Kidney (tissue), 14 donors: ENCODE measurements around the gene SORCS3. TPM values are rescaled to one million over a fixed set of nuclear protein-coding genes. Genes with fewer than 3 reads are reported as not detected.

Experiments
- DNase-seq, 5 donors: peaks; one replicate each; pipeline ENCODE4 v3.0.0-alpha.2; 2013 to 2020
- FAIRE-seq: peaks from 2 replicates; lab custom pipeline; 2012; peaks lifted over from hg19 to GRCh38; lab: Jason Lieb, UNC
- H3K27ac ChIP-seq, 2 donors: one replicate each; pipeline ENCODE4 v1.7.0; 2013; ENCODE audit warnings: low read depth in 2 of 2, low read length in 2 of 2, inconsistent platforms in 1 of 2
- H3K27me3 ChIP-seq: one replicate; pipeline ENCODE4 v1.7.1; 2013; ENCODE audit warnings: low read length, inconsistent platforms; ENCODE audit not compliant: control insufficient read depth, insufficient read depth
- H3K36me3 ChIP-seq, 3 donors: one replicate each; pipeline versions ENCODE4 v1.7.0 to v1.7.1; 2013; ENCODE audit warnings: low read length in 3 of 3, control low read depth in 1 of 3, inconsistent platforms in 1 of 3; ENCODE audit not compliant: insufficient read depth in 3 of 3, control insufficient read depth in 2 of 3
- H3K4me1 ChIP-seq, 3 donors: one replicate each; pipeline versions ENCODE4 v1.7.0 to v1.7.1; 2013; ENCODE audit warnings: low read length in 3 of 3, inconsistent platforms in 1 of 3, low read depth in 1 of 3; ENCODE audit not compliant: control insufficient read depth in 2 of 3, insufficient read depth in 2 of 3
- H3K4me3 ChIP-seq, 3 donors: one replicate each; pipeline versions ENCODE4 v1.7.0 to v1.8.1; 2013; ENCODE audit warnings: low read length in 3 of 3, control low read depth in 1 of 3, inconsistent platforms in 1 of 3
- H3K9ac ChIP-seq, 3 donors: one replicate each; pipeline versions ENCODE4 v1.7.0 to v1.7.1; 2013; ENCODE audit warnings: low read length in 3 of 3, control low read depth in 1 of 3, inconsistent platforms in 1 of 3
- H3K9me3 ChIP-seq, 3 donors: one replicate each; pipeline versions ENCODE4 v1.7.0 to v1.7.1; 2013; ENCODE audit warnings: low read length in 3 of 3, control low read depth in 1 of 3, inconsistent platforms in 1 of 3; ENCODE audit not compliant: control insufficient read depth in 2 of 3, insufficient read depth in 1 of 3
- intact Hi-C: fragments of 100-400 bp; cut with DNase I; formaldehyde crosslinking; loops from one replicate; pipeline ENCODE4 v1.11.1; 2022
- polyA plus RNA-seq: library from polyadenylated mRNA; stranded (reverse); fragments of 350-450 nt; fragmentation: Illumina TruSeq; extraction: RNeasy Lipid Tissue Mini Kit (QIAGEN cat#74804); gene quantifications from one replicate; pipeline ENCODE4 v1.2.3, GENCODE V29; 2014; ENCODE audit warnings: low read depth, low replicate concordance; ENCODE audit not compliant: insufficient read depth
- total RNA-seq: library from RNA; stranded (reverse); fragmentation: NEBNext Ultra II Directional; extraction: Animal tissue kit (Norgen Biotek cat#: 25700); gene quantifications from one replicate; pipeline ENCODE4 v1.2.1, GENCODE V29; 2021
- TF ChIP-seq, protein P1 (sequence below): IDR thresholded peaks from 3 replicates; pipeline ENCODE4 v1.5.1; 2012; ENCODE audit warnings: mild to moderate bottlenecking, moderate library complexity, borderline replicate concordance; ENCODE audit not compliant: insufficient read depth; ENCODE audit errors: extremely low read depth
- donor health status: control.
- donor health status: control.
- donor health status: control.
- donor health status: control.
- donor health status: control.
- donor health status: DM: yes; HTN: yes; CAD: no.
- donor health status: Normal renal cell carcinoma (clear cell type).

The SORCS3 gene
- total and polyA plus RNA-seq, 2 donors from 2014 or later, result 0.52 to 1.1 TPM

DNA sequence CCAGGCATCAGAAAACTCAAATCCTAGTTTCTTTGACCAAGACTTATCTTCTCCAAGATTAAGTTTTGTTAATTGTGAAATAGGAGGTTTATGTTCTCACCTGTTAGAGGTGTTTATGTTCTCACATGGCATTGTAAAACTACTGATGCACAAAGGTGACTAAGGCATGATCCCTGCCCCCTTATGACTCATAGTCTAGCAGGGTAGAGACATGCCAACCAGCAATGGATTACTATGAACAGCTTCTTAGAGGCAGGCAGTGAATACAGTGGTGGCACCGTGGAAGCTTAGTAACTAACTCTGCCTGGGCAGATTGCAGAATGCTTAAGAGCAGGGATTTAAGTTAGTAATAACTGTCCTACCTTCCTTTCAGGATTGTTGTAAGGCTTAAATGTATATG lies 400.9 kb downstream of the SORCS3 start:
- Histone ChIP-seq H3K4me1 (no peaks in the 10 kb centered on the region), H3K9ac (no peak overlapping the region), H3K9me3 (no peaks in the 10 kb centered on the region), H3K4me3 (no peak overlapping the region), H3K27ac (no peak overlapping the region), H3K27me3 (no peaks in the 10 kb centered on the region), H3K36me3 (no peaks in the 10 kb centered on the region)
- FAIRE-seq (no peak), DNase-seq (no peak)
- TF ChIP-seq, protein P1, sequence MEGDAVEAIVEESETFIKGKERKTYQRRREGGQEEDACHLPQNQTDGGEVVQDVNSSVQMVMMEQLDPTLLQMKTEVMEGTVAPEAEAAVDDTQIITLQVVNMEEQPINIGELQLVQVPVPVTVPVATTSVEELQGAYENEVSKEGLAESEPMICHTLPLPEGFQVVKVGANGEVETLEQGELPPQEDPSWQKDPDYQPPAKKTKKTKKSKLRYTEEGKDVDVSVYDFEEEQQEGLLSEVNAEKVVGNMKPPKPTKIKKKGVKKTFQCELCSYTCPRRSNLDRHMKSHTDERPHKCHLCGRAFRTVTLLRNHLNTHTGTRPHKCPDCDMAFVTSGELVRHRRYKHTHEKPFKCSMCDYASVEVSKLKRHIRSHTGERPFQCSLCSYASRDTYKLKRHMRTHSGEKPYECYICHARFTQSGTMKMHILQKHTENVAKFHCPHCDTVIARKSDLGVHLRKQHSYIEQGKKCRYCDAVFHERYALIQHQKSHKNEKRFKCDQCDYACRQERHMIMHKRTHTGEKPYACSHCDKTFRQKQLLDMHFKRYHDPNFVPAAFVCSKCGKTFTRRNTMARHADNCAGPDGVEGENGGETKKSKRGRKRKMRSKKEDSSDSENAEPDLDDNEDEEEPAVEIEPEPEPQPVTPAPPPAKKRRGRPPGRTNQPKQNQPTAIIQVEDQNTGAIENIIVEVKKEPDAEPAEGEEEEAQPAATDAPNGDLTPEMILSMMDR, result no peak
- intact Hi-C loops, result no loop called here

DNA sequence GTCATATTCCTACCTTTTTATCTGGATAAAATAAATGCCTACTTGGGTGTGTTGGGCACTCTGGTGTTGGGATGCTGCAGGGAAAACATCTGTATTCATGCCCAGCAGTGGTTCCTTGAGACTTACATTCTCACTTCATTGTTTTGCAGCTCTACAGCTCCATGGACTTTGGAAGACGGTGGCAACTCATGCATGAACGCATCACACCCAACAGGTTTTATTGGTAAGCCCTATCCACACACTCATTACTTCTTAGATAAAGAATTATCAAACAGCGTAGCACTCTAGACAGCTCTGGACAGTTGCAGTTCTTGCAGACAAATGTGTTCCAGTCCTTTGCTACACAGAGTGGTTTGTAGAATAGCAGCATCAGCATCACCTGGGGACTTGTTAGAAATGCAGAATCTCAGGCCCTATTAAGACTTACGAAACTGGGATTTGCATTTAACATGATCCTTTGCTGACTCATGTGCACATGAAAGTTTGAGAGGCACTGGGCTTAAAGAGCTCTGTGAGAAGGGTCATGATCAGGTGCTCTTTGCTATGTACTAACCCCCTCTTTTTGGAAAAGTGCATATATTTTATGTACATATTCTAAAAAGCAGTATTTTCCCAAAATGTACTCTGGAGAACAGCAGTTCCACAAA lies 401.9 kb downstream of the SORCS3 start:
- no peak for FAIRE-seq

DNA sequence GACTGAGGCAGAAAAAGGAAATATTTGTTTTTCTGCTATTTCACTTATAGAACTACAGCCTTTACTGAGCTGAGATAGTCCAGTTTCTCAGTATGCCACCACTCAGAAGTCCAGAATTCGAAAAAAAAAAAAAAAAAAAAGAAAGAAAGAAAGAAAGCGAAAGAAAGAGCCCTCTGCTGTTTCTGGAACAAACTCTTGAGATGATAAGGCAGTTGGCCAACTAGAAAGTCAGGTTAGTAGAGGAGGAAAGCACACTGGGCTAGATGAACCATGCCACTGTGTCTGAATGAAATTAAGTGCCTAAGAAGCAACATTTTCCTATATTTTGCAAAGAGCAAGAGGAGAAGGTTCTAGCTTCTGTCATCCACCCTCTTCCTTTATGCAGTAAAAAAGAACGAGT lies 403.8 kb downstream of the SORCS3 start:
- Histone ChIP-seq H3K9me3 (no peaks in the 10 kb centered on the region), H3K9ac (no peak overlapping the region), H3K27me3 (no peaks in the 10 kb centered on the region), H3K36me3 (no peaks in the 10 kb centered on the region), H3K4me3 (no peak overlapping the region), H3K4me1 (no peaks in the 10 kb centered on the region), H3K27ac (no peak overlapping the region)
- DNase-seq (no peak), FAIRE-seq (no peak)
- intact Hi-C loops, result no loop called here
- TF ChIP-seq, protein P1, result no peak

More for the DNA sequence above, 401.9 kb downstream of the SORCS3 start:
- Histone ChIP-seq H3K9me3 (no peaks in the 10 kb centered on the region), H3K4me3 (no peak overlapping the region), H3K9ac (no peak overlapping the region), H3K27ac (no peak overlapping the region), H3K27me3 (no peaks in the 10 kb centered on the region), H3K4me1 (no peaks in the 10 kb centered on the region), H3K36me3 (no peaks in the 10 kb centered on the region)
- DNase-seq, result no peak
- TF ChIP-seq, protein P1, result no peak
- intact Hi-C loops, result no loop called here

DNA sequence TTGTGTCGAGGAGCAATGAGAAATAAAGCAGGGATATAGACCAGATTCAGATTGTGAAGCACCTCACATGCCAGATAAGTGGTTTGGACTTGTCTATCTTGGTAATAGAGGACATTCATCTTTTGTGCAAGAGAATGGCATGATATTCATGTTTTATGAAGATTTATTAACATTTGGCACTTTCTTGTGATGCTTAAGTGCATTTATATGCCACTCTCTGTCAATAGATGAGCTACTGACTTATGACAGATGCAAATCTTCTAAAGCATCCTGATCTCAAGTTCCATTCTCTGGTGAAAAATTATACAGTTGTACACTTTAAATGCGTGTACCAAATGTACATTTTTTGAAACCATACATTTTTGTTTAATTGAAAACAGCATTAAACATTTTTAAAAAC lies 415.3 kb downstream of the SORCS3 start:
- FAIRE-seq, result no peak
- TF ChIP-seq, protein P1, result no peak
- DNase-seq, result no peak
- Histone ChIP-seq H3K9ac (no peak overlapping the region), H3K27ac (no peak overlapping the region), H3K27me3 (no peaks in the 10 kb centered on the region), H3K4me3 (no peak overlapping the region), H3K4me1 (no peaks in the 10 kb centered on the region), H3K36me3 (no peaks in the 10 kb centered on the region), H3K9me3 (peaks cover 0 to 7% (median 0%) of the 10 kb centered on the region in 3 donors)
- intact Hi-C loops, result no loop called here
